ENCODE data around the gene AGAP1.
"Not testable (repeated sequence)": the region's sequence is repeated elsewhere in the genome, so short reads cannot be mapped to it uniquely, and the experiment has no call there.

The AGAP1 gene

DNA sequence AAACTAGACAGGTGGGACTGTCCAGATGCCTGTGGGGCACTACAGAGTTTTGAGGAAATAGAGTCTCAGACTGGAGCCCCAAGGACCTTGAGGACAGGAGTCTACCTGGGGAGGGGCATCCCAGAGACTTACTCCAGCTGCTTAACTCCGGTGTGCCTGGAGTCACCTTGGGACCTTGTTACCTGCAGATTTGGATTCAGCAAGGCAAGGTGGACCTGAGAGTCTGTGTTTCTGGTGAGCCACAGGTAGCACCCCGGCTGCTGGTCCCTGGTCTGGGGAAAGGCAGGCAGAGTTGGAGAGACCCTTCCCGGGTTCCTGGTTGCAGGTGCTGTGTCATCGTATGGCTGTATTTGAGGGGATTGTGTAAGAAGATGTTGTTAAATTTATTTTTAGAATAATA lies 102.4 kb downstream of the AGAP1 start:
- DNase-seq = no peak

DNA sequence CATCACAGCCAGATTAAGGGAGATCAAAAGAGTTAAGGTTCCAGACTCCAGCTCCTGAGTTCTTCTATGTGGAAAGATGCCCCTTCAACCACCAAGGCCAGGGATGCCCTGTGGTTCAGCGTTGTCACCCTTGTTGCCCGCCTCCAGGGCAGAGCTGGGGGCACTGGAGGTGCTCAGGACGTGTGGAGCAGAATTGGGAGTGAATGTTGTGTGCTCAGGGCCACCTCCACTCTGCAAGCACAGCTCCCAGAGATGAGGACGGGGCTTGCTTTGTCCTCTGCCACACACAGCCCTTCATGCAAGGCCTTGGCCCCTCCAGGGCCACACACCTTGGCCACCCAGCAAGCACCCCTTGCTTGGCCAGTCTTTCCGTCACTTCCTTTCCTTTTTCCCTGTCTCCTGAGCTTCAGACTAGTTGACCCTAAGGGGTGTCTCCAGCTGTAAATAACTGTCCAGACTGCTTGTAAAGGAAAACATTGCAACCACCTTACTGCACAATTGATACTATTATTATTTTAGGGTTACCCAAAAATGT lies 103.3 kb downstream of the AGAP1 start:
- DNase-seq = no peak

DNA sequence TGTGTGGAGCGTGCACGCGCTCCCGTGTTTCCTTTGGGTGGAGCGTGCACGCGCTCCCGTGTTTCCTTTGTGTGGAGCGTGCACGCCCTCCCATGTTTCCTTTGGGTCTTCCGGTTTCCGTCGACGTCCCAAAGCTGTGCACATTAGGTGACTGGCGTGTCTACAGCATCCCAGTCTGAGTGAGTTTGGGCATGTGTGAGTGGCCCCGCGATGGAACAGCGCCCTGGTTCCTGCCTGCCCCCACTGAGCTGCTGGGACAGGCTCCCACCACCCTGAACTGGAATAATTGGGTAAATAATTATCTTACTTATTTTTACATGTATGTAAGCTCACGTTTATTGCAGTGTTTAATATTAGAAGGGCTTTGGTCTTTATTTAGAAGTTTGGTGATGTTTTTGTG lies 104.2 kb downstream of the AGAP1 start:
- no peak for DNase-seq

DNA sequence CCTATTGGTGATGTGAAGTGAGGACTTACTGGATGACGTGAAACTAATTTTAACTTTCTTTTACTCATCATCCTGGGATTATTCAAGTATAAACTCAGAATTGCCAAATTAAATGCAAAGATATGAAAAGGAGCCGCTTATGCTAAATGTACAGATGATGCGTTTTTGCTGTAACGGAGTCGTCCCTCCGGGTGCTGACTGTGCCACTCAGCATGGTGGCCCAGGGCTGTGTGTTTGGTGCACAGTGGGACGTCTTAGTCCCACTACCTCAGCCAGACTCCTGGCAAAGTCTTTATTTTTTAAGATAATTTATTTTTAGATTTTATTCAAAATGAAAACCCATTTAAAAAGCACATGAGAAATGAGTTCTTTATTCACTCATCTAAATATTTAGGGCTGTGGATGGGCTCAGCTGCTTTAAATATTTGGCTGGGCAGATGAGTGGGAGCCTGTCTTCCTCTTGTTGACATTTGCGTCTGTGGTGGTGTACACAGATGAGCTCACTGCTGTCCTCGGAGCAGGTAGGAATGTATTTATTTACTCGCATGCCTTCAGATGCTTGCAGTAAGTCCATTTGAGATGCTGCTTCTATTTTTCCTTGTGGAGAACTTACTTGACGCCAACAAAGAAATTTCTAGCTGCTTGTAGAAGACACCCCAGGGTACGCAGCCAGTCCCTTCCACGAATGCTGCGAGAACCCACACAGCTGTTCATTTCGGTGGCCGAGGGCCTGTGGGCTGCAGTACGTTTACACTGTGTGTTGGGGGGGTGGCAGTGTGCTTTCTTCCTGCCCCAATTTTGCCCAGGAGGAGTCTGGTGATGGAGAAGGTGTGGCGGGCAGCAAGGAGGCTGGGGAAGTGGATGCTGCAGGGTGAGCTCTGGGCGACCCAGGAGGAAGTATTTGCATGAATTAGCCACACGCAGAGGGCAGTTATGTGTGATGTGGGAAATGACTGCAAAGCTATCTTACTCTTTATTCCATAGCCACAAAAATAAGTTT lies 105.0 kb downstream of the AGAP1 start:
- no peak for DNase-seq

DNA sequence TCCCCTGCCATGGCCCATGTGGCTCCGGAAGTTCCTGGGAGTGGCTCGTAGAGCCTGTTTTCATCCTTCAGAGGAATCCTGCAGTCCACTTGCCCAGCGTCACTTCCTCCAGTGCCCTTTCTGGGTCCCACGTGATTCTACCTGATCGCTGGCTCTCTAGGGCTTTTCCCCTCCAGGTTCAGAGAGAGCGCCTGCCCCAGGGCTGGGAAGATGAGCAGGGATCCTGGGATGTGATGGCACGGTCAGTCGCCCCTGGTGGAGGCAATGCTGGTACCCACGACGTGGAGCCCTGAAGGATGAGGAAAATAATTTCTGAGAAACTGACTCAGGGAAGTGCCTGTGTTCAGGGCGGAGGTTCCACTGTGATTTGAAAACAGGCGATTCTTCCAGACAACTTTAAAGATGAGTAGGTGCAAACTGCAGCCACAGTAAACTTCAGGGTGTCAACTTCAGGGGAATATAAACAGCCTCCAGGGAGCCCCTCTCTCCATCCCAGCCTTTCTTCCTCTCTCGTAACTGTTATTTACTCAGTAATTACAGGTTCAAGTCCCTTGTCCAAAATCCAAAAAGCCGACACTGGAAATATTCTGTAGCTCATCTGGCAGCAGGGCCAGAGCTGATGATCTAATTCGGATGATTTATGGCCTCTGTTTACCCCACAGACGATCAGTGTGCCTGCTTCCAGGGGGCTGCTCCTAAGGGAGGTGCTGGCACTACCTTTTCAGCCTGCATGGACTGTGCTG lies 105.9 kb downstream of the AGAP1 start:
- DNase-seq = no peak

DNA sequence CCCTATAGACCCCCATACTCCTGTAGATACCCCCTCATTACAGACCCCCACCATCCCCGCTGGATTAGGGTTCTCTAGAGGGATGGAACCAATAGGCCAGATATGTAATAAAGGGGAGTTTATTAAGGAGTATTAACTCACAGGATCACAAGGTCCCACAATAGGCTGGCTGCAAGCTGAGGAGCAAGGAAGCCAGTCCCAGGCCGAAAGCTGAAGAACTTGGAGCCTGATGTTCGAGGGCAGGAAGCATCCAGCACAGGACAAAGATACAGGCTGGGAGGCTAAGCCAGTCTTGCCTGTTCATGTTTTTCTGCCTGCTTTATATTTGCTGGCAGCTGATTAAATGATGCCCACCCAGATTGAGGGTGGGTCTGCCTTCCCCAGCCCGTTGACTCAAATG lies 106.6 kb downstream of the AGAP1 start:
- no peak for DNase-seq

DNA sequence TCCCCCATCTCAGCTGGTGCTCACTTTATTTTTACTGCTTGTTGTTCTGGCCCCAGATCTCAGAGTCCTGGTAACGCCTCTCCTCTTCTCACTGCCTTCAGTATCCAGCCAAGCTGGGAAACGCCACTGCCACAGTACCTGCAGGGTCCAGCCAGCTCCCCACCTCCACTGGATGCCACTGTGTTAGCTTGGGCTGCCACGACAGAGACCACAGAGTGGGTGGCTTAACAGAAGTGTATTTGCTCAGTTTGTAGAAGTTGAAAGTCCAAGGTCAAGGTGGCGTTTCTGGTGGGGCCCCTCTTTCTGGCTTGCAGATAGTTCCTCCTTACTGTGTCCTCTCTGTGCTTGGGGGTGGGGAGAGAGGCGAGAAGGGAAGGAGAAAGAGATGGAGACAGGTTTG lies 107.1 kb downstream of the AGAP1 start:
- DNase-seq = no peak

DNA sequence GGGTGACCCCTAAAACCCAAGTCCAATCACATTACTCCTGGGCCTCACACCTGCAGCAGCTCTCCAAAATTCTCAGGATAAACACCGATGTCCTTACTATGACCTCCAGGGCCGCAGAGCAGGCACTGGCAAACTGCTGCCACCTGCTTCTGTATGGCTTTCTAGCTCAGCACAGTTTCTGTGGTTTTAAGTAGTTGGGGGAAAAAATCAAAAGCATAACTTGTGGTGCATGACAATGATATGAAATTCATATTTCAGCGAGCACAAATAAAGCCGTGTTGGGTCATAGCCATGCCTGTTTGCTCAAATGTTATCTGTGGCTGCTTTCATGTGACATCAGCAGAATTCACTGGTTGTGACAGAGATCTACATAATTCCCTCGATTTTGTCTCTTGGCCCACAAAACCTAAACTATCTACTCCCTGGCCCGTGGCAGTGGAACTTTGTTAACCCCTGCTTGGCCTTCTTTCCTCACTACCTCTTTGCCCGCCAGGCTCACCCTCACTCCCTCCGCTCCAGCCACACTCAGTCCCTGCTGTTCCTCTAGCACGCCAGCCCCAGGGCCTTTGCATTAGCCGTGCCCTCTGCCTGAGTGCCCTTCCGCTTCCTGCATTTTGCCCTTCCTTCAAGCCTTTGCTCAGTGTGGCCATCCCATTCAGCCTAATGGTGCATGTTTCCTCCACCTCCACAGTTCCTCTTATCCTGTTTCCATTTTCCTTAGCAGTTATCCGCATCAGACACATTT lies 108.3 kb downstream of the AGAP1 start:
- DNase-seq = no peak

DNA sequence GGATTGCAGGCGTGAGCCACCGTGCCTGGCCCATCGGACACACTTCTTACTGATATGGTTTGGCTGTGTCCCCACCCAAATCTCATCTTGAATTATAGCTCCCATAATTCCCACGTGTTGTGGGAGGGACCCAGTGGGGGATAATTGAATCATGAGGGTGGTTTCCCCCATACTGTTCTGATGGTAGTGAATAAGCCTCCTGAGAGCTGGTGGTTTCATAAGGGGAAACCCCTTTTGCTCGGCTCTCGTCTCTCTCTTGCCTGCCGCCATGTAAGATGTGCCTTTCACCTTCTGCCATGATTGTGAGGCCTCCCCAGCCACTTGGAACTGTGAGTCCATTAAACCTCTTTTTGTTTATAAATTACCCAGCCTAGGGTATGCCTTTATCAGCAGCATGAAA lies 109.1 kb downstream of the AGAP1 start:
- not testable (repeated sequence) for DNase-seq

DNA sequence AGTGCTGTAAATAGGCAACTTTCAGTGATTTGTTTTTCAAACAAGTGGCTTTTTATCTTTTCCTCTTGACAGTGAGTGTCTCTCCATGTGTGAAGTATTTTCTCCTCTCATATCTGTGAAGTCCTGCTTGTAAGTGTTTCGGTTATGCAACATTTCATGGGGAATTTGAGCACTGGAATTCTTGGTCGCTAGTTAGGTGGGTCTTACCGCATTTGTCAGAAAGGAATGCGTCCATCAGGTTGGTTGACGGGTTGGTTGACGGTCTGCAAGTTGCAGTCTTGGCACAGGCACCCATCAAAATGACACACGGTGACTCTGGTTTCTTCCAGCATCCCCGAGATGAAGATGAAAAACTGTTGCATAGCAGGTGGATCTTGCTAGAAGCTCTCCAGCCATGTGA lies 109.8 kb downstream of the AGAP1 start:
- no peak for DNase-seq

DNA sequence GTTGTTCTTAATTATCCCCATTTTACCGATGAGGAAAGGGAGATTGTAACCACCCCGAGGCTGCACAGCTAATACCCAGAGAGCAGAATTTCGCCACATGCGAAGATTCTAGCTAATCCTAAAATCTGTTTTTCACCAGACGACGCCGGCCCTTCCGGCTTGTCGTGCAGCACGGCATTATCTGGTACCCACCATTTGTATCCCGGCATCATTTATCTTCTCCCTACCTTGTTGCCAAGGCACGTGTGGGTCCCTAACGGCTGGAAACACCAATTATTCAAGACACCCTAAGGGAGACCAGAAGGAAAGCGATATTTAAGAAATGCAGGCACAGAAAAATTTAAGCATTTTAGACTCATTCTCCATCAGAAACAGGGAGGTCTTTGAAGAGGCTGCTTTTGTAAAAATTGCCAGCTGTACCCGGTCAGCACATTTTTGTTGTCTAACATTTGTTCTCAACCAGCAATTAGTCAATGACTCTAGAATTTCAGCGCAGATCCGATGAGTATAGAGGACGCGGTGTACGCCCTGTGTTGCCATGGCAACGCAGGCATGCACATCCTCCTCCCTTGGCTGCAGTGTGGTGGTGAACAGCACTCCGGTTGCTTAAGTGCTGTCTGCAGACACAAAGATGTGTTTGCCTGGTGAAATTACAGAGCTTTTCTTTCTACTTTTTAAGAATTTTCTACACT lies 111.6 kb downstream of the AGAP1 start:
- no peak for DNase-seq

DNA sequence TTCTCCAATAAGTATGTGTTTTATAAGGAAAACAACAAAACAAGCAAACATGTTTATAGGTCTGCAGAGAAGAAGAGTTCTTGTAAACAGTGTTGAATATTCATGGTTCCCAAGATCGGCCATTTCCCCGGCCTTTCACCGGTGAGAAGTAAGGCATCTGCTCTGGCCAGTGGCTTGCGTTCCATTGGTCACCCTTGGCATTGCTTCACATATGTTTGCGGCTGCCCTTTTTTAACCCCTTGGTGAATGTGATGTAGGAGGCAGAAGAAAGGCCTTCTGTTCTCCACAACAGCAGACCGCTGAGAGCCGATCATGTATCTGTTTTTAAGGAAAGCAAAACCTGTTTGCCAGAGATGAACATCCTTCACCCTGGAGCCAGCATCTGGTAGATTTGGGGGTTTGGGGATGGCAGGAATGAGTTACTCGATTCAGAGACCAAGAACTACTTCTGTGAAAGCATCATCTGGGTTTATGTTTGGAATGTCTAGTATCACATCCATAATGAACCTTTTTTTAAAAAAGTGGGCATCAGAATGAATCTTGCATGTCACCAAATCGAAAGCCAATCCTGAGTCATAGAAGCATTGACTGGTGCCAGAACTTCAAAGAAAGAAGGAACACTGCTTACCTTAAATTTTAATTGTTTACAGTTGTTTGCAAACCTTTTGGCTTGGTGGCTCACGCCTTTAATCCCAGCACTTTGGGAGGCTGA lies 112.3 kb downstream of the AGAP1 start:
- no peak for DNase-seq

DNA sequence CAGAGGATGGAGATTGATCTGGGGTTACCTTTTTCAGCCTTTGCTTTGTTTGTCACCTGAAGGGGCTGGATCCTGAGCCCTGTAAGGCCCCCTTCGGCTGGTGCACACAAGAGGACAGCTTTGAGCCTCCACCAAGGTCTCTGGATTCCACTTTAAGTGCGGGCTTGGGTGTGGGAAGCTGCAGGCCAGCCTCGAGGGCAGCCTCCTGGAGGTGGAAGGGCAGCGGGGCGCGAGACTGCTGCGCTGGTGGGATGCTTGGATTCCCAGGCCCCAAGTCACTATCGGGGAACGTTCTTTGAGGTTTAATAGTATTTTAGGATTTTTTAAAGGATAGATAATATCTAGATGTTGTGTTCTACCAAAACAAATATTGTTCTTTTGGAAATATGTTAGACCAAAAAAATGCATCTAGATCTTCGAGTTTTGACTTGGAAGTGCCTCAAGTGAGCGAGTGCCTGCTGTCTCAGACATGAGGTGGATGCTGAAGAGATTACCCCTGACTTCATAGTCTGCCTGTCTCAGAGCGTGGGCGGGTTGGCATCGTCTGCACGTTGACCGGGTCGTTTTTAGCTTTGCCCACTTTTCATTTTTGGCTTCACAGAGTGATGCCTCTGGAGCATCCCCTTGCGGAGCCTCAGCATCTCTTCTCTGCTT lies 113.8 kb downstream of the AGAP1 start:
- DNase-seq = no peak

DNA sequence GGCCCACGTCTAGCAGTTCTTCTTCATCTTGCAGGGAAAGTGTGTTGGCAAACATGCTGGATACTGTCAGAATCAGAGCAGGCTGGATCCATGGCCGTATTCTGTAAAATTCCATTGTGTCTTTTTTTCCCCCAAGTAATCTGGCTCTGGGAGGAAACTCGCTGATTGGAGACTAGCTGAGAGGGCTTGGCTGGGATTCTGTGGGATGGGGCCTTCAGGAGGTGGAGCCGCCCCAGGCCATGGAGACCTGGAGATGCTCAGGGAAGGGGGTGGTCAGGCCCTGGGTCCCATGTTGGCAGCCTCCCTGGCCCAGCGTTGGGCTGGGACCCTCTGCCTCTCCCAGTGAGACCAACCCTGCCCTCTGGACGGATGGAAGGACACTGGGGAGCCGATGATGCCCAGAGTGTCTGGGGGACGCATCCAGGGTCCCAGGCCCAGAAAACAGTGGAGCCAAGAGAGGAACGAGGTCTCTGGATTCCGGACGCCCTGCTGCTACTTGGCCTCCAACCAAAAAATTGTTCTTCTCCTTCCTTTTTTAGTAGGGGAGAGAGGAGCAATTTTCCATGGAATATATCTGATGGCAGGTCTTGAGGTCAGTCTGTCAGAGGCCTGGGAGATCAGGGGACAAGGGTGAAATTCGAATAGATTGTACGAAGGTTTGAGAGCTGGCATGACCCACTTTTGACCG lies 114.5 kb downstream of the AGAP1 start:
- DNase-seq = no peak

DNA sequence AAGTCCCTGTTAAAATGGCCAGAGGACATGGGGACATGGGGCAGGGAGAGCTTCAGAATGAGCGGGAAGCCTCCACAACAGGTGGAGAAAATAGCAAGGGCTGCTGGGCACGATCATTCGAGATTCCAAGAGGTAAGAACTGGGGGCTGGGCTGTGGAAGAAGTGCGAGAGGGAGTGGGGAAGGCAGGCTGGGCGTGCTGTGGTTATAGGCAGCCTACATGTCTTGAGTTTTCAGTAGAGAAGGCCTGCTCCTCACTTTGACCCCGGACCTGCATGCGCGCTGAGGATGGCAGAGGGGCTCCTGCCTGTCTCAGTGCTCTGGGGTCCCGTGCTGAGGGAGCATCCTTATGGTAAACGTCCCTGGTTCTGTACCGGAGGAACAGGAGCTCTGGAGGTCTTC lies 115.5 kb downstream of the AGAP1 start:
- no peak for DNase-seq

DNA sequence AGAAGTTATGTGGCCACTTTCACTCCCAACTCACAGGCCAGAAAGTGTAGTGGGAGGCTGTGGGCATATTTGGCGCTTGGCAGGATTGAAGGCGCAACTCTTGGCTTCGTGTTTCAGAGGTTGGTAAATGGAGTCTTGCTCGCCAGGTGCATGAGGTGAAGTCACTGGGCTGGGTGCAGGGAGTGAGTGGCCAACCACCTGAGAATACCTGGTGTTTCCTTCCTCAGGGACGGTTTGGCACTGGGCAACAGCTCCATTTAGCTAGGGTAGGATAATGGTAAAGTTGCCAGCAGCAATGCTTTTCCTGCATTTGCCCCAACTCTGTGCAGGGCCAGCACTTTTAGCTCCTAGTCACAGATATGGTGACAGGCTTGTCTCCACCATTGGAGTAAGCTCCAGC lies 115.9 kb downstream of the AGAP1 start:
- DNase-seq = no peak

DNA sequence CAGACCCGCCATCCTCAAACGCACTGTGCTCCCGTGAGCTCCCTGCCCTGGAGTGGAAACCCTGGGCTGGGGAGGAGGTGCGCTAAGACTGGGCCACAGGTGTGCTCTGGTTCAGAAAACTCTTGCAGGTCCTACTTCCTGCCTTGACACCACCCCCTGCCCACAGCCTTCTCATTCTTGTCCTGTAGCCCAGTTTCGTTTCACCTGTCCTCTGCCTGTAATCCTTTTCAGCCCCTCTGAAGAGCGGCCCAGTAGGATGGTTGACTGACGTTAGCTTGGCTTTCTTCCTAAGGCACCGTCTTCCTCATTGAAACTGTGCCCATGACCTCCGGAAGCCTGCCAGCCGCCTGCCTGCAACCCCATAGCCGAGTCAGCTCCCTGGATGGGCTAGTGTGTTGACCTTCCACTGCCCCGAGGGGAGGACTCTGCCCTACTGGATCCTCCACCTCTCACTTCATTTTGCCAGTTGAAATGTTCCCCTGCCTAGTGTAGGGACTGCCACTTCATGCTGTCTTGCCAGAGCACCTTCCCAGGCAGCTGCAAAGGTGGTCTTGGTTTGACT lies 116.9 kb downstream of the AGAP1 start:
- DNase-seq = no peak

DNA sequence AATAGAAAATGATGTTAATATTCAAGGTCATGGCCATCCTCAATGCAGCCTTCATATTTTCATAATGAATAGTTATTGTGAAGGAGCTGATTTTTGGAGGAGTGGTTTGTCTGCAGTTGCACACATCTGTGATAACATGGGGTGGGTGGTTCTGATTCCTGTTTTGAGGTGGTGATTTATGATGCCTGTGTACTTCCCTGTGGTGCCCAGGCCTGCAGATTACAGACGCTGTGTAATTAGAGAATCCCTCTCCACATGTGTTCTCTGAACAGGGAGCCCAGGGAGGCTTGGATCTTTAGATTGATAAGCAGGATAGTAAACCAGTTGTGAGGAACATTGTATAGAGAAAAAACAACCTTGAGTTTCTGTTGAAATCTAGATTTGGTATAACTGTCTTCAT lies 117.5 kb downstream of the AGAP1 start:
- no peak for DNase-seq

DNA sequence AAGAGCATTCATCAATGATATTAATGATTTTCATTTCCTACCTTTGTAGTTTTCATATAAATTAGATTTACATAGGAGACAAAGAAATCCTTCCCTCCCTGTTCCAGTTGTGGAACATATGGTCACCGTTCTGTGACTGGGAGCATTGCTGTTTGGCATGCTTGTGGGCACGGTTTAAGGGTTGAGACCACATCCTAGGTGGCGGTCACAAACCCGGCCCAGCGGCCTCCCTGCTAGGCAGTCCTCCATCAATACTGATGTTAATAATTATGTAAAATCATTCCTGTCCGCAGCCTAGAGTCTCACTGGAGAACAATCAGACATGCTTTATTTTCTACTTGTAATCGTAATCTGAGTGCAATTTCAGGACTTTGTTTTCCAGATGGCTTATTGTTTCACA lies 117.9 kb downstream of the AGAP1 start:
- DNase-seq = no peak
